SK-N-SH (cell line): ENCODE measurements around the gene SLC7A8. TPM values are rescaled to one million over a fixed set of nuclear protein-coding genes. Genes with fewer than 3 reads are reported as not detected.

Experiments used
- CTCF ChIA-PET: fragments of 300-600, 350-600 bp; formaldehyde crosslinking; extraction: SDS; loops from one replicate; lab custom pipeline; 2021; lab: Yijun Ruan, JAX
- POLR2A ChIA-PET: fragments of 350-600 bp; sonication (Branson Sonifier 250); formaldehyde crosslinking; extraction: SDS; loops from one replicate; lab custom pipeline; 2020; ENCODE audit warnings: antibody characterized with exemption, inconsistent platforms; lab: Yijun Ruan, JAX
- DNase-seq: peaks from one replicate; pipeline ENCODE4 v3.0.0; 2012
- H2AFZ ChIP-seq: fragments of 200-600 bp; sonication (generic); 2 replicates; pipeline ENCODE4 v1.8.1; 2016; ENCODE audit warnings: antibody characterized with exemption, mild to moderate bottlenecking, low read depth
- H3F3A ChIP-seq: fragments of 200-600 bp; sonication (generic); replicated peaks from 2 replicates; pipeline ENCODE3; 2016; ENCODE audit warnings: antibody characterized with exemption, mild to moderate bottlenecking; ENCODE audit not compliant: insufficient read depth
- H3K27ac ChIP-seq, 2 experiments: fragments of 200-500 bp in 1 of 2; fragments of 200-600 bp in 1 of 2; sonication (Bioruptor generic) in 1 of 2; sonication (generic), shearing (Covaris generic) in 1 of 2; 2 replicates each; pipeline versions ENCODE4 v1.5.1 to v1.6.1; 2014 to 2016; ENCODE audit warnings: low read depth in 2 of 2, inconsistent platforms in 1 of 2, low read length in 1 of 2, mild to moderate bottlenecking in 1 of 2, mixed read lengths in 1 of 2
- H3K27me3 ChIP-seq: fragments of 200-600 bp; sonication (generic), shearing (Covaris generic); 2 replicates; pipeline ENCODE4 v1.6.1; 2016; ENCODE audit warnings: mixed run types; ENCODE audit not compliant: insufficient read depth
- H3K36me3 ChIP-seq, 2 experiments: fragments of 200-500 bp in 1 of 2; fragments of 200-600 bp in 1 of 2; sonication (Bioruptor generic) in 1 of 2; sonication (generic) in 1 of 2; replicated peaks in 1 of 2; 2 replicates each; pipeline versions ENCODE3 to v1.5.1; 2014 to 2016; ENCODE audit warnings: low read length in 1 of 2, mild to moderate bottlenecking in 1 of 2; ENCODE audit not compliant: insufficient read depth in 2 of 2, control insufficient read depth in 1 of 2
- H3K4me1 ChIP-seq, 2 experiments: fragments of 200-500 bp in 1 of 2; fragments of 200-600 bp in 1 of 2; sonication (Bioruptor generic) in 1 of 2; sonication (generic), shearing (Covaris generic) in 1 of 2; 2 replicates each; pipeline versions ENCODE4 v1.5.1 to v1.6.1; 2014 to 2016; ENCODE audit warnings: low read depth in 1 of 2, low read length in 1 of 2, mixed run types in 1 of 2; ENCODE audit not compliant: insufficient read depth in 2 of 2, control insufficient read depth in 1 of 2
- H3K4me2 ChIP-seq: fragments of 200-600 bp; sonication (generic), shearing (Covaris generic); 2 replicates; pipeline ENCODE4 v1.6.1; 2017; ENCODE audit warnings: mixed run types
- H3K4me3 ChIP-seq, 2 experiments: fragments of 200-500 bp in 1 of 2; fragments of 200-600 bp in 1 of 2; sonication (Bioruptor generic) in 1 of 2; sonication (generic), shearing (Covaris generic) in 1 of 2; 2 replicates each; pipeline versions ENCODE4 v1.5.1 to v1.8.1; 2014 to 2016; ENCODE audit warnings: low read depth in 2 of 2, inconsistent platforms in 1 of 2, low read length in 1 of 2, mild to moderate bottlenecking in 1 of 2, mixed read lengths in 1 of 2, moderate library complexity in 1 of 2
- H3K79me2 ChIP-seq: fragments of 200-600 bp; sonication (generic); 2 replicates; pipeline ENCODE4 v1.8.1; 2017; ENCODE audit warnings: mild to moderate bottlenecking; ENCODE audit not compliant: insufficient read depth
- H3K9ac ChIP-seq: fragments of 200-600 bp; sonication (generic); 2 replicates; pipeline ENCODE4 v1.6.1; 2017; ENCODE audit warnings: mixed run types
- H3K9me2 ChIP-seq: fragments of 200-600 bp; sonication (generic); 2 replicates; pipeline ENCODE4 v1.6.1; 2017; ENCODE audit warnings: mixed run types
- H3K9me3 ChIP-seq: fragments of 200-600 bp; sonication (generic); 2 replicates; pipeline ENCODE4 v1.6.1; 2017; ENCODE audit warnings: mixed run types, mild to moderate bottlenecking, moderate library complexity
- H4K20me1 ChIP-seq: fragments of 200-600 bp; sonication (generic); 2 replicates; pipeline ENCODE4 v1.6.1; 2017; ENCODE audit warnings: mild to moderate bottlenecking, mixed run types; ENCODE audit not compliant: insufficient read depth
- ELF1 ChIP-seq: IDR thresholded peaks from 2 replicates; pipeline ENCODE4 v1.4.0; 2012
- EP300 ChIP-seq, 2 experiments: IDR thresholded peaks; 2 replicates each; pipeline versions ENCODE4 v1.4.0 to v1.6.1; 2012; ENCODE audit warnings: borderline replicate concordance in 1 of 2, low read depth in 1 of 2, low read length in 1 of 2
- FOXJ3 ChIP-seq: sonication (generic); formaldehyde crosslinking; IDR thresholded peaks from 2 replicates; pipeline ENCODE4 v1.5.1; 2020; ENCODE audit warnings: mild to moderate bottlenecking, missing genetic modification reagents
- FOXM1 ChIP-seq: IDR thresholded peaks from 2 replicates; pipeline ENCODE4 v1.4.0; 2012; ENCODE audit warnings: low read depth, mild to moderate bottlenecking
- GATA2 ChIP-seq: sonication (generic); formaldehyde crosslinking; IDR thresholded peaks from 2 replicates; pipeline ENCODE4 v1.5.0; 2020; ENCODE audit warnings: mild to moderate bottlenecking, missing genetic modification reagents
- MEF2A ChIP-seq: IDR thresholded peaks from 2 replicates; pipeline ENCODE4 v1.4.0; 2012; ENCODE audit warnings: low read depth, borderline replicate concordance
- NFIC ChIP-seq: IDR thresholded peaks from 2 replicates; pipeline ENCODE4 v1.4.0; 2012; ENCODE audit warnings: borderline replicate concordance
- SIN3A ChIP-seq: IDR thresholded peaks from 2 replicates; pipeline ENCODE4 v1.6.1; 2012; ENCODE audit warnings: low read depth, mild to moderate bottlenecking, low read length, moderate library complexity, borderline replicate concordance
- WGBS: methylation state at CpG from one replicate; pipeline ENCODE4 v1.1.6; 2017; ENCODE audit warnings: low lambda C conversion rate; 5-methylcytosine and 5-hydroxymethylcytosine counted together
- polyA plus RNA-seq, 3 experiments: library from polyadenylated mRNA; depleted of rRNA; stranded (reverse); fragments of >200 nt; gene quantifications; 2 replicates each; pipeline ENCODE4 v1.2.3, GENCODE V29; 2012
- TF ChIP-seq, protein P1 (sequence below): IDR thresholded peaks from 2 replicates; pipeline ENCODE4 v1.4.0; 2012; ENCODE audit warnings: low read depth, borderline replicate concordance
- TF ChIP-seq, protein P2 (sequence below): IDR thresholded peaks from 2 replicates; pipeline ENCODE4; 2012
- TF ChIP-seq, protein P3 (sequence below): IDR thresholded peaks from 2 replicates; pipeline ENCODE4 v1.4.0; 2012; ENCODE audit warnings: low read depth
- TF ChIP-seq, protein P4 (sequence below): fragments of 200-600 bp; sonication (generic); IDR thresholded peaks from 2 replicates; pipeline ENCODE4 v1.6.1; 2017; ENCODE audit warnings: antibody characterized with exemption, mild to moderate bottlenecking, moderate library complexity
- TF ChIP-seq, protein P5 (sequence below): IDR thresholded peaks from 2 replicates; pipeline ENCODE4 v1.6.1; 2012; ENCODE audit warnings: mild to moderate bottlenecking, low read depth, low read length, moderate library complexity

SLC7A8 gene
- polyA plus RNA-seq, 1 of the 3 experiments (the other 2 are of a cell fraction): 1.4 TPM

DNA sequence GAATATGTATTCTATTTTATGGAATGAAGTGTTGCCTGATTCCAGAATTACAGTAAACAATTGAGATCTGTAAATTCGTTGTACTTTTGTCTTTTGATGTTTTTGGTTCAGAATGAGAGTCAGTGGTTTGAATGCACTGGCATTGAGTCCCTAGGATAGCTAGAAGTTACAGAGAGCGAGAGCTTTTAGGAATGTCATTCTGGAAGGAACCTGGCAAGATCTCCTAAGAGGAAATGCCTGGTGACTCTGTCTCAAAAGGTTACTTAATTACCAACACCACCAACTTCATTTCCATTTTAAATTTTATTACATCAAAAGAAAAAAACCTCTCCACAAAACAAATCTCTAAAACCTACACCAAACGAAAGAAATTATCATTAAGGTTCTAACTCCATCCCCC, 58.4 kb downstream of the SLC7A8 start:
- H3K27me3 ChIP-seq: peaks cover 6% of the 10 kb centered on the region; the same call in 1 of the 2 replicates
- no peaks in the 10 kb centered on the region for H4K20me1 ChIP-seq
- 50% methylated on average over 3 of the region's 3 CpGs for WGBS
- H3F3A ChIP-seq: no peaks in the 10 kb centered on the region
- POLR2A ChIA-PET: no interaction called here
- no peaks in the 10 kb centered on the region for H3K79me2 ChIP-seq
- no peaks in the 10 kb centered on the region; a peak in 2 of 4 replicates for H3K4me1 ChIP-seq
- H3K36me3 ChIP-seq: no peaks in the 10 kb centered on the region
- no peak overlapping the region for H3K4me3 ChIP-seq
- DNase-seq: no peak
- no peak overlapping the region for H3K9ac ChIP-seq
- no peaks in the 10 kb centered on the region for H3K9me3 ChIP-seq
- TF ChIP-seq, protein P1, sequence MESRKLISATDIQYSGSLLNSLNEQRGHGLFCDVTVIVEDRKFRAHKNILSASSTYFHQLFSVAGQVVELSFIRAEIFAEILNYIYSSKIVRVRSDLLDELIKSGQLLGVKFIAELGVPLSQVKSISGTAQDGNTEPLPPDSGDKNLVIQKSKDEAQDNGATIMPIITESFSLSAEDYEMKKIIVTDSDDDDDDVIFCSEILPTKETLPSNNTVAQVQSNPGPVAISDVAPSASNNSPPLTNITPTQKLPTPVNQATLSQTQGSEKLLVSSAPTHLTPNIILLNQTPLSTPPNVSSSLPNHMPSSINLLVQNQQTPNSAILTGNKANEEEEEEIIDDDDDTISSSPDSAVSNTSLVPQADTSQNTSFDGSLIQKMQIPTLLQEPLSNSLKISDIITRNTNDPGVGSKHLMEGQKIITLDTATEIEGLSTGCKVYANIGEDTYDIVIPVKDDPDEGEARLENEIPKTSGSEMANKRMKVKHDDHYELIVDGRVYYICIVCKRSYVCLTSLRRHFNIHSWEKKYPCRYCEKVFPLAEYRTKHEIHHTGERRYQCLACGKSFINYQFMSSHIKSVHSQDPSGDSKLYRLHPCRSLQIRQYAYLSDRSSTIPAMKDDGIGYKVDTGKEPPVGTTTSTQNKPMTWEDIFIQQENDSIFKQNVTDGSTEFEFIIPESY: no peak
- TF ChIP-seq GATA2 (CRISPR knock-in tag): no peak
- no peak for TF ChIP-seq FOXJ3
- no peak for TF ChIP-seq SIN3A
- TF ChIP-seq, protein P2, sequence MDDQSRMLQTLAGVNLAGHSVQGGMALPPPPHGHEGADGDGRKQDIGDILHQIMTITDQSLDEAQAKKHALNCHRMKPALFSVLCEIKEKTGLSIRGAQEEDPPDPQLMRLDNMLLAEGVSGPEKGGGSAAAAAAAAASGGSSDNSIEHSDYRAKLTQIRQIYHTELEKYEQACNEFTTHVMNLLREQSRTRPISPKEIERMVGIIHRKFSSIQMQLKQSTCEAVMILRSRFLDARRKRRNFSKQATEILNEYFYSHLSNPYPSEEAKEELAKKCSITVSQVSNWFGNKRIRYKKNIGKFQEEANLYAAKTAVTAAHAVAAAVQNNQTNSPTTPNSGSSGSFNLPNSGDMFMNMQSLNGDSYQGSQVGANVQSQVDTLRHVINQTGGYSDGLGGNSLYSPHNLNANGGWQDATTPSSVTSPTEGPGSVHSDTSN: no peak
- TF ChIP-seq EP300 (IDR thresholded peaks at IDR 0.05; ENCODE audit: borderline replicate concordance in 1 of 2, low read depth in 1 of 2, low read length in 1 of 2): no peak
- TF ChIP-seq, protein P3, sequence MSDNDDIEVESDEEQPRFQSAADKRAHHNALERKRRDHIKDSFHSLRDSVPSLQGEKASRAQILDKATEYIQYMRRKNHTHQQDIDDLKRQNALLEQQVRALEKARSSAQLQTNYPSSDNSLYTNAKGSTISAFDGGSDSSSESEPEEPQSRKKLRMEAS: no peak
- TF ChIP-seq, protein P4, sequence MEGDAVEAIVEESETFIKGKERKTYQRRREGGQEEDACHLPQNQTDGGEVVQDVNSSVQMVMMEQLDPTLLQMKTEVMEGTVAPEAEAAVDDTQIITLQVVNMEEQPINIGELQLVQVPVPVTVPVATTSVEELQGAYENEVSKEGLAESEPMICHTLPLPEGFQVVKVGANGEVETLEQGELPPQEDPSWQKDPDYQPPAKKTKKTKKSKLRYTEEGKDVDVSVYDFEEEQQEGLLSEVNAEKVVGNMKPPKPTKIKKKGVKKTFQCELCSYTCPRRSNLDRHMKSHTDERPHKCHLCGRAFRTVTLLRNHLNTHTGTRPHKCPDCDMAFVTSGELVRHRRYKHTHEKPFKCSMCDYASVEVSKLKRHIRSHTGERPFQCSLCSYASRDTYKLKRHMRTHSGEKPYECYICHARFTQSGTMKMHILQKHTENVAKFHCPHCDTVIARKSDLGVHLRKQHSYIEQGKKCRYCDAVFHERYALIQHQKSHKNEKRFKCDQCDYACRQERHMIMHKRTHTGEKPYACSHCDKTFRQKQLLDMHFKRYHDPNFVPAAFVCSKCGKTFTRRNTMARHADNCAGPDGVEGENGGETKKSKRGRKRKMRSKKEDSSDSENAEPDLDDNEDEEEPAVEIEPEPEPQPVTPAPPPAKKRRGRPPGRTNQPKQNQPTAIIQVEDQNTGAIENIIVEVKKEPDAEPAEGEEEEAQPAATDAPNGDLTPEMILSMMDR: no peak
- no peak for TF ChIP-seq NFIC
- H3K9me2 ChIP-seq: no peaks in the 10 kb centered on the region
- H3K27ac ChIP-seq: no peak overlapping the region
- CTCF ChIA-PET: interaction anchor here (0.7 to 19.7 kb wide), 4 partner anchors 56 to 179 kb away, joined by 3 to 495 read pairs (median 3); partner anchors contain the start of gene SLC7A8
- no peak overlapping the region; the same call in 1 of the 2 replicates for H2AFZ ChIP-seq
- no peak overlapping the region for H3K4me2 ChIP-seq

DNA sequence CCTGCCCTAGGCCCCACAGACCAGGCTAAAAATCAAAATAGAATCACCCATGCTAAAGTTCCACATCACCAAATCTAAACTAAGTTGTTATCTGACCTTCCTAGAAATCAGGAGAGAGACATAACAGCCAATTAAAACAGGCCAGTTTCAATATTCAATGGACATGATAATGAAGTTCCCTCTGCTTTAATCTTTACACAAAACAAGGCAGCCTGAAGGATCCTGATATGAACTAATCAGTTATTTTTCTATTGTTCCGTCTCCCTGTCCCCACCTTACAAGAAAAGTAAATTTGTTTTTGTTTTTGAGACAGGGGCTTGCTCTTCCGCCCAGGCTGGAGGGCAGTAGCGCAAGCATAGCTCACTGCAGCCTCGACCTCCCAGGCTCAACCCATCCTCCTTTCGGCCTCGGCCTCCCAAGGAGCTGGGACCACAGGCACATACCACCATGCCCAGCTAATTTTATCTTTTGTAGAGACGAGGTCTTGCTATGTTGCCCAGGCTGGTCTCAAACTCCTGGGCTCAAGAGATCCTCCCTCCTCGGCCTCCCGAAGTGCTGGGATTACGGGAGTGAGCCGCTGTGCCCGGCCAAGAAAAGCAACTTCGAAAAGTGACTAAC, 59.0 kb downstream of the SLC7A8 start:
- no peak overlapping the region for H3K4me2 ChIP-seq
- WGBS: 70% methylated on average over 13 of the region's 13 CpGs
- no peaks in the 10 kb centered on the region for H3F3A ChIP-seq
- no peak overlapping the region for H3K9ac ChIP-seq
- no peaks in the 10 kb centered on the region for H4K20me1 ChIP-seq
- ChIA-PET POLR2A (no interaction called here), CTCF (interaction anchor here (0.6 to 19.7 kb wide), 9 partner anchors 10 to 770 kb away, joined by 3 to 495 read pairs (median 3); partner anchors contain the start of genes ACIN1, C14orf119 and SLC7A8)
- no peak overlapping the region for H3K4me3 ChIP-seq
- no peak for DNase-seq
- no peak overlapping the region for H2AFZ ChIP-seq
- H3K79me2 ChIP-seq: no peaks in the 10 kb centered on the region
- no peaks in the 10 kb centered on the region; a peak in 2 of 4 replicates for H3K4me1 ChIP-seq
- peaks cover 6% of the 10 kb centered on the region; the same call in 1 of the 2 replicates for H3K27me3 ChIP-seq
- H3K9me3 ChIP-seq: no peaks in the 10 kb centered on the region
- no peaks in the 10 kb centered on the region for H3K9me2 ChIP-seq
- H3K27ac ChIP-seq: no peak overlapping the region
- no peaks in the 10 kb centered on the region for H3K36me3 ChIP-seq
- TF ChIP-seq, protein P5, sequence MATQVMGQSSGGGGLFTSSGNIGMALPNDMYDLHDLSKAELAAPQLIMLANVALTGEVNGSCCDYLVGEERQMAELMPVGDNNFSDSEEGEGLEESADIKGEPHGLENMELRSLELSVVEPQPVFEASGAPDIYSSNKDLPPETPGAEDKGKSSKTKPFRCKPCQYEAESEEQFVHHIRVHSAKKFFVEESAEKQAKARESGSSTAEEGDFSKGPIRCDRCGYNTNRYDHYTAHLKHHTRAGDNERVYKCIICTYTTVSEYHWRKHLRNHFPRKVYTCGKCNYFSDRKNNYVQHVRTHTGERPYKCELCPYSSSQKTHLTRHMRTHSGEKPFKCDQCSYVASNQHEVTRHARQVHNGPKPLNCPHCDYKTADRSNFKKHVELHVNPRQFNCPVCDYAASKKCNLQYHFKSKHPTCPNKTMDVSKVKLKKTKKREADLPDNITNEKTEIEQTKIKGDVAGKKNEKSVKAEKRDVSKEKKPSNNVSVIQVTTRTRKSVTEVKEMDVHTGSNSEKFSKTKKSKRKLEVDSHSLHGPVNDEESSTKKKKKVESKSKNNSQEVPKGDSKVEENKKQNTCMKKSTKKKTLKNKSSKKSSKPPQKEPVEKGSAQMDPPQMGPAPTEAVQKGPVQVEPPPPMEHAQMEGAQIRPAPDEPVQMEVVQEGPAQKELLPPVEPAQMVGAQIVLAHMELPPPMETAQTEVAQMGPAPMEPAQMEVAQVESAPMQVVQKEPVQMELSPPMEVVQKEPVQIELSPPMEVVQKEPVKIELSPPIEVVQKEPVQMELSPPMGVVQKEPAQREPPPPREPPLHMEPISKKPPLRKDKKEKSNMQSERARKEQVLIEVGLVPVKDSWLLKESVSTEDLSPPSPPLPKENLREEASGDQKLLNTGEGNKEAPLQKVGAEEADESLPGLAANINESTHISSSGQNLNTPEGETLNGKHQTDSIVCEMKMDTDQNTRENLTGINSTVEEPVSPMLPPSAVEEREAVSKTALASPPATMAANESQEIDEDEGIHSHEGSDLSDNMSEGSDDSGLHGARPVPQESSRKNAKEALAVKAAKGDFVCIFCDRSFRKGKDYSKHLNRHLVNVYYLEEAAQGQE: no peak
- TF ChIP-seq MEF2A (no peak), ELF1 (no peak), NFIC (no peak), FOXM1 (no peak)
- TF ChIP-seq, protein P1: no peak
- TF ChIP-seq, protein P3: no peak
